HL-60 (cell line): ENCODE measurements around the gene CCDC195.

Experiments
- DNase-seq, 2 experiments: peaks; one replicate each; pipeline ENCODE4 v3.0.0-alpha.2; 2010 to 2020; ENCODE audit warnings: low read depth in 1 of 2, low spot score in 1 of 2
- H3K27ac ChIP-seq: fragments of 250-450 bp; sonication (Bioruptor Pico); replicated peaks from 2 replicates; pipeline ENCODE4 v1.5.1; 2020; ENCODE audit warnings: mild to moderate bottlenecking, moderate library complexity
- H3K27me3 ChIP-seq: fragments of 250-450 bp; sonication (Bioruptor Pico); 2 replicates; pipeline ENCODE4 v1.5.1; 2021; ENCODE audit warnings: mild to moderate bottlenecking, moderate library complexity; ENCODE audit not compliant: insufficient read depth, poor library complexity, severe bottlenecking
- H3K4me3 ChIP-seq: replicated peaks from 2 replicates; pipeline ENCODE4 v1.5.1; 2011; ENCODE audit warnings: mild to moderate bottlenecking, control low read depth, low read length; ENCODE audit not compliant: insufficient read depth
- GABPA ChIP-seq: IDR thresholded peaks from 2 replicates; pipeline ENCODE4 v1.6.1; 2012; ENCODE audit warnings: low read depth
- POLR2AphosphoS5 ChIP-seq: IDR thresholded peaks from 2 replicates; pipeline ENCODE4 v1.6.1; 2012; ENCODE audit warnings: low read depth
- SPI1 ChIP-seq: IDR thresholded peaks from 2 replicates; pipeline ENCODE4 v1.6.1; 2012; ENCODE audit warnings: low read depth, mild to moderate bottlenecking, borderline replicate concordance
- TF ChIP-seq, protein P1 (sequence below): IDR thresholded peaks from 2 replicates; pipeline ENCODE4 v1.6.1; 2012; ENCODE audit warnings: low read depth; ENCODE audit not compliant: insufficient replicate concordance
- TF ChIP-seq, protein P2 (sequence below): IDR thresholded peaks from one replicate; pipeline ENCODE4 v1.5.1; 2011; ENCODE audit warnings: low read length, control low read depth, inconsistent platforms; ENCODE audit not compliant: insufficient read depth

Gene CCDC195

DNA sequence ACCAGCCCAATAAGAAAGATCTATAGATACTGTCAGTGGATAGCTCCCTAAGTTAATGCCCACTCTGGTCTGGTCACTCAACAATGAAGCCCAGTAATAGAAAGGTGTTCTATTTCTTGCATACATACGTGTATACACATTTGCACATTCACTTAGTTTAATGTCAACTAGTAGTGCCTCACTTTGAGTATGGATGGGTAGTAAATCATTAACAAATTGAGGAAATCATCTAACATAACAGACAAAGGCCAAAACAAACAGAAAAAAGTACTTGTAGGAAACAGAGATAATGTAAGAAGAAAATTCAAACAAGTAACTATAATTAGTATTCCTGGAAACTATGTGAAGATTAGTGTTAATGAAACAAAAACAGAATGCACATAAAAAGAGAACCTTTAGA, 13.3 kb upstream of the CCDC195 start:
- no peaks in the 10 kb centered on the region for H3K27me3 ChIP-seq
- H3K4me3 ChIP-seq = no peak overlapping the region
- no peak for TF ChIP-seq GABPA
- no peak for TF ChIP-seq SPI1
- TF ChIP-seq POLR2AphosphoS5 = no peak
- TF ChIP-seq, protein P1, sequence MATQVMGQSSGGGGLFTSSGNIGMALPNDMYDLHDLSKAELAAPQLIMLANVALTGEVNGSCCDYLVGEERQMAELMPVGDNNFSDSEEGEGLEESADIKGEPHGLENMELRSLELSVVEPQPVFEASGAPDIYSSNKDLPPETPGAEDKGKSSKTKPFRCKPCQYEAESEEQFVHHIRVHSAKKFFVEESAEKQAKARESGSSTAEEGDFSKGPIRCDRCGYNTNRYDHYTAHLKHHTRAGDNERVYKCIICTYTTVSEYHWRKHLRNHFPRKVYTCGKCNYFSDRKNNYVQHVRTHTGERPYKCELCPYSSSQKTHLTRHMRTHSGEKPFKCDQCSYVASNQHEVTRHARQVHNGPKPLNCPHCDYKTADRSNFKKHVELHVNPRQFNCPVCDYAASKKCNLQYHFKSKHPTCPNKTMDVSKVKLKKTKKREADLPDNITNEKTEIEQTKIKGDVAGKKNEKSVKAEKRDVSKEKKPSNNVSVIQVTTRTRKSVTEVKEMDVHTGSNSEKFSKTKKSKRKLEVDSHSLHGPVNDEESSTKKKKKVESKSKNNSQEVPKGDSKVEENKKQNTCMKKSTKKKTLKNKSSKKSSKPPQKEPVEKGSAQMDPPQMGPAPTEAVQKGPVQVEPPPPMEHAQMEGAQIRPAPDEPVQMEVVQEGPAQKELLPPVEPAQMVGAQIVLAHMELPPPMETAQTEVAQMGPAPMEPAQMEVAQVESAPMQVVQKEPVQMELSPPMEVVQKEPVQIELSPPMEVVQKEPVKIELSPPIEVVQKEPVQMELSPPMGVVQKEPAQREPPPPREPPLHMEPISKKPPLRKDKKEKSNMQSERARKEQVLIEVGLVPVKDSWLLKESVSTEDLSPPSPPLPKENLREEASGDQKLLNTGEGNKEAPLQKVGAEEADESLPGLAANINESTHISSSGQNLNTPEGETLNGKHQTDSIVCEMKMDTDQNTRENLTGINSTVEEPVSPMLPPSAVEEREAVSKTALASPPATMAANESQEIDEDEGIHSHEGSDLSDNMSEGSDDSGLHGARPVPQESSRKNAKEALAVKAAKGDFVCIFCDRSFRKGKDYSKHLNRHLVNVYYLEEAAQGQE = no peak
- TF ChIP-seq, protein P2, sequence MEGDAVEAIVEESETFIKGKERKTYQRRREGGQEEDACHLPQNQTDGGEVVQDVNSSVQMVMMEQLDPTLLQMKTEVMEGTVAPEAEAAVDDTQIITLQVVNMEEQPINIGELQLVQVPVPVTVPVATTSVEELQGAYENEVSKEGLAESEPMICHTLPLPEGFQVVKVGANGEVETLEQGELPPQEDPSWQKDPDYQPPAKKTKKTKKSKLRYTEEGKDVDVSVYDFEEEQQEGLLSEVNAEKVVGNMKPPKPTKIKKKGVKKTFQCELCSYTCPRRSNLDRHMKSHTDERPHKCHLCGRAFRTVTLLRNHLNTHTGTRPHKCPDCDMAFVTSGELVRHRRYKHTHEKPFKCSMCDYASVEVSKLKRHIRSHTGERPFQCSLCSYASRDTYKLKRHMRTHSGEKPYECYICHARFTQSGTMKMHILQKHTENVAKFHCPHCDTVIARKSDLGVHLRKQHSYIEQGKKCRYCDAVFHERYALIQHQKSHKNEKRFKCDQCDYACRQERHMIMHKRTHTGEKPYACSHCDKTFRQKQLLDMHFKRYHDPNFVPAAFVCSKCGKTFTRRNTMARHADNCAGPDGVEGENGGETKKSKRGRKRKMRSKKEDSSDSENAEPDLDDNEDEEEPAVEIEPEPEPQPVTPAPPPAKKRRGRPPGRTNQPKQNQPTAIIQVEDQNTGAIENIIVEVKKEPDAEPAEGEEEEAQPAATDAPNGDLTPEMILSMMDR = no peak
- H3K27ac ChIP-seq = no peak overlapping the region
- no peak for DNase-seq

- H3K27me3 ChIP-seq = no peaks in the 10 kb centered on the region
These were observed 8.2 kb upstream of the CCDC195 start for GRCh38 chr2:224724331-224724730.

DNA sequence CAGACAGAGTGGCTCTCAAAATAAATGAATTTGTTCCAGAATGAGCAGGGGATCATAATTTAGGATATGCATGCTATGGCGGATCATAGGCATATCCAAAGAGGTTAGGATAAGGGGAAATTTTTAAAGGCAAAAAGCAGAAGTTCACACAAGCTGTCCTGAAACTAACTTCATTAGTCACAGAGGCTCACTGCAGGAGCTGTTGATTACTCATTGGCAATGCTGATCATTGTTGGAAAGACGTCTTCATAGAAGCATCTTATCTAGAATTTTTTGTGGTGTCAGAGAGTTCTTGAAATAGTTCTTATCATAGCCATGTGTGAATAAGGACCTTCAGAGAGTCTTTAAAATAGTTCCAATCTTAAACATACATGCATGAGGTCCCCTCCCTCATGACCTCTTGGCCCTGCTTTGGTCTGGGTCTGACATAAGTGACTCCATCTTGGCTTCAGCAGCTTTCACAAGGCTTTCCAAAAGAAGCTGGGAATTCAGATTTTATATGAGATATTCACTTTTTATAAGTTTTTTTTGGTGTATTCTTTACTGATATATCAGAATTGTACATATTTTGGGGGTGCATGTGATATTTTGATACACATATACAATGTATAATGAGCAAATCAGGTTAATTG, 7.5 kb upstream of the CCDC195 start:
- TF ChIP-seq, protein P1 = no peak
- TF ChIP-seq SPI1 = no peak
- TF ChIP-seq POLR2AphosphoS5 = no peak
- TF ChIP-seq, protein P2 = no peak
- no peak for TF ChIP-seq GABPA
- DNase-seq = no peak
- H3K4me3 ChIP-seq = no peak overlapping the region
- no peak overlapping the region for H3K27ac ChIP-seq
- no peaks in the 10 kb centered on the region for H3K27me3 ChIP-seq

More at GRCh38 chr2:224724331-224724730, 8.2 kb upstream of the CCDC195 start:
- no peak for DNase-seq
- no peak for TF ChIP-seq POLR2AphosphoS5
- TF ChIP-seq GABPA = no peak
- TF ChIP-seq, protein P1 = no peak
- TF ChIP-seq, protein P2 = no peak
- no peak for TF ChIP-seq SPI1
- no peak overlapping the region for H3K4me3 ChIP-seq
- no peak overlapping the region for H3K27ac ChIP-seq
